Measurements from ENCODE around the gene EFNA5.
A peak's percentile ranks its signal among the peaks of the same experiment; 100 is the strongest.

Gene EFNA5

DNA sequence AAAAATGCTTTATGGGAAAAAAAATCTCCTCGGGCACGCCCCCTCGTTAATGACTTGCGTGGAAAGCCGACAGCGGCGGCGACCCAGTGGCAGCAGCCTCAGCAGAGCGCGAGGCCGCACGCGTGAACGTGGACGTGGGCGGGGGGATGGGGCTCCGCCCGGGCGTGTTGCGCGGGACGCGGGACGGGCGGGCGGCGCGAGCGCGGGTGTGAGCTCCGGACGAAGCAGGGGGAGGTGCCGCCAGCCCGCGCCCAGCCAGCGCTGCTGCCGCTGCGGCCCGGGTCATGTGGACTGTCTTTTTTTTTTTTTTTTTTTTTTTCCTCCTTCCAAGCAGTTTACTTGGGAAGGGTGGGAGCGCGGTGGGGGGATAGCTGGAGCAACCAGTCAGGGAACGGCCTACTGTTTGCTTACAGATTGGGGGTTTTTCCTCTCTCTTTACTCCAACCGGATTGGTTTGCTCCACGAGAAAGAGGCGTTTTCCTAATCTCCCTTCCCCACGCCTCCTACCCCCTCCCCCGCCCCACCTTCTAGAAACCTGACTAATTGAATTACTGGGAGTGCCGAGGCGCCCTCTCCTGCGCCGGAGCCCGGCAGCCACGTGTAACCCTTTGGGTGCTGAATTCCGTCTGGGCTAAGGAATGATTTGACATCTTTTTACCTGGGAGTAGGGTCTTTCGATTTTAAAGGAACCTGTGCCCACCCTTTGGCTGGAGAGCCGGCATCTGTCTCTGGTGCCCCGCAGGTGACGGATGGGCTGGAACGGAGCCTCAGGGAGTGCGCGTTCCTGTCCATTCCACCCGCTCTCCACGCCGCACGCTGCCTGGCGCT, 1.7 kb upstream of the EFNA5 start:
- peak; percentile 89 for DNase-seq (ENCODE audit: low spot score)

DNA sequence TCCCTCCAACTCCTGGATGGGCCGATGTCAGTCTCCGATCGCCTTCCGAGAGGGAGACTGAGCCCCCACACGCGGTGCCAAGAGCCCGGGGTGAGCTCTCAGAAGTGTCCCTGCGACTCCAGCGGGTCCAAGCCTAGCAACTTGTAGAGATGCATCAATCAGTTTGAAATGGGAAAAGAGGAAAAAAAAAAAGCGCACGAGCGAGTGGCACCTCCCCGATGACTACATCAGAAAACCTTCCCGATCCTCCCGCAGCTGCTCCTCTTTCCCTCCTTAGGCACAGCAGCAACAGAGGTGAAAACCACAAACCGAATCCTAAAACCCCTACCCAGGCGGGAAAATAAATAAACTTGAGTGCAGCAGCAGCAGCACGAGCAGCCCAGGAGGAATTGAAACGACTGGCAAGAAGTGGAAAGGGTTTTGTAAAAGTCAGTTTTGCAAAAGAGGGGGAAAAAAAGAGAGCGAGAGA, 1.0 kb upstream of the EFNA5 start:
- DNase-seq (ENCODE audit: low spot score) = peak; percentile 80

DNA sequence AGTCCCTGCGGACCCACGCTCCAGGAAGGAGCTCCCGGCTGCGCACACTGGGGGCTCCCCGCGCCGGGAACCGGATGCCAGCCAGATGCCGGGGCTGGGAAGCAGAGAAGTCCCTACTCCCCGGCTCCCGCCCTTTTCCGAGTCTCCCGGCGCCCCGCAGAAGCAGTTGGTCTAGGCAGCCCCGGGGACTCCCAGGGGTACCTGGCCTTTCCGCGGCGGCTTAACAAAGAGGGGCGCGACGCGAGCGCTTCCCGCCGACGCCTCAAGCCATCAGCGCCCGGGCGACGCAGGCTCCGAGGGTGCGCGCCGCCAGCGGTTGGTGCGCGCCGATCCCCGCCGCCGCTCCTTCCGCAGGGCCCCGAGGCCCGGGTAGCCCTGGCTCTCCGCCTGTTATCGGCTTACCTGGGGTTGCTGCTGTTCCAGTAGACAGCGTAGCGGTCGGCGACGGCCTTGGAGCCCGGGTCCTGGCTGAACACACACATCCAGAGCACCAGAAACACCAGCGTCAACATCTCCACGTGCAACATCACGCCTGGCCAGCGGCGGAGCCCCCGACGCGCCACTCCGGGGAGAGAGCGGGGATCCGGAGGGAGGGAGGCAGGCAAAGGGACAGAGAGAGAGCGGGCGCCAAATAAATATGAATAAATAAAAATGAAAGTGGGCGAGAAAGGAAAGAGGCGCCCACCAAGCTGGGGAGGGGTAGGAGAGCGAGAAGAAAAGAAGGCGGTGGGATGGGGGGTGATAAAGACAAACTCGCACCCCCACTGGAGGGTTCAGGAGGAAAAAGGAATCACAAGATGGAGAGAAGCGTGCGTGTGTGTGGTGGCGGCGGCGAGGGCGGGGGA, 428 bp downstream of the EFNA5 start:
- peak; percentile 74 for DNase-seq (ENCODE audit: low spot score)

DNA sequence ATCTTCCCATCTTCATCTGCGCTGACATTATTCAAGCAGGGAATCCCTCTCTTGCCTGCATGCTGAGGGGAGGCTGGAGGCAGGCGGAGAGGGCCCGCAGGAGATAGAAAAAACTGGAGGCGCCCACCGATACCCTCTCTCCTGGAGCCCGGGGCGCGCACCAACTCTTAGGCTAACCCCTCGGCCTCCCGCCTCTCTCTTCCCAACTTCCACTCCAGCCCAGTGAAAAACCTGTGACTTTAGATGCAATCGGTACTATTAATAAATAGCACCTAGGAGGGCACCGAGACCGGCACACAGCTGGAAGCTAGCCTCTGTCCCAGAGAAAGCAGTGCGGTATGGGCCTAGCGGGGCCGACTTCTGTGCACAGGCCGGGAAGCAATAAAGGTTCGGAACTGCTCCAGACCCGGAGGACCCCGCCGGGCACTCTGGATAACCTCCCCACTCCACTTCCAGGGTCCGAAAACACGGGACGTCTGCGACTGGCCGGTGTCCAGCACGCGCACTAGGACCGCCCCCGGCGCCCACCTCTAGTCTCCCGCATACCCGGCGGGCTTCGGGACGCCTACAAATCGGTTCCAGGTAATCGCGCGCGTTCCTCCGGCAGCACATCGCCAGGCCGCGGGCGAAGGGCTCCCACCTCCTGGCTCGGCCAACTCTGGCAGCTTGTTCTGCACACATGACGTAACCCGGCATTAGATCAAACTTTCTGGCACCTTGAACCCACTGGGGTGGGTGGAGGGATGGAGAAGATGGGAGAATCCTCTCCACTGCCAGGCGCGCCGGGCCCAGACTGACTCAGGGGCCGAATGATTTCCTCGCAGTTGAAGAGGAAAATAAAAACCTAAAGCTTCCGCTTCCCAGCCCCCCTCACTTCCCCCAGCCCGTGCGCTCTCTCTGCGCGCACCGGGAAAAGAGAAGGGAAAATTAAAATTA, 1.4 kb downstream of the EFNA5 start:
- DNase-seq (ENCODE audit: low spot score) = peak; percentile 77

DNA sequence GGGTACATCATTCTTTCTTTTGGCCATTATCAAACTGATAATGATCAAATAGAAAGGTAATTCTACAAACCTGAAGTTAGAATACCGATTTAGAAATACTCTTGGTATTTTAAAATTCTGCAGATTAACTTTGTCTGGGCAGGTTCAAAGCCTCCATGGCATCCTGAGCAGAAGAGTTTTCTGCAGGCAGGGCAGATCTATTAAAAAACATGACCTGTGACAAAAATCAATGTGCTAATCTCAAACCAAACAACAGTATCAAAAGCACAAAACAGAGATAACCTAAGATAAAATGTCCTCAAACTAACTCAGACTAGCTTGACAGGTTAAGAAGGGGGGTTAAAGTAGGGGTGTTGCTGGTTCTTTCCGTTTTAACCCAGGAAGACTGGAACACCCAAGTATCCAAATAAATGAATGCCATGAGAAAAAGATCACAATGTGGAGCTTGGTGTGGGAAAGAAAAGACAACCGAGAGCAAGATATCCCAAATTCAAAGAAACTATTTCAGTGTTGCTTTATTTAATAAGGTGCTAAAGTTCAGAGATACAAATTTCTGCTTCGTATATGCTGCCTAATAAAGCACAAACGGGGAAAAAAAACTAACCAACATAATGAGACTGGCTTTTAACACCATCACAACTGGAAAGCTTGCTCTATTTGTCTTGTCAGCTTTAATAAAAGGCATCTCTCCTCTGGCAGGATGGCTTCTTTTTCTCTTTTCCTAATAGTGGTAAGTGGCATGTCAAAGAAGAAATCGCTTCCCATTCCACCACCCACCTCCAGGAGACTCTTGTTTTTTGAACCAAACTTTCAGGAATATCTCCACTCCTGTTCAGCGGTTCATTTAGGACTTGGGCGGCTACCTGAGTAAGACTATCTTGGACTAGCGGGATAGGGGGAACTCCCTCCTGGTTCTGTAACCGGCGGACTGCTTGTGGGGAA, 2.3 kb downstream of the EFNA5 start:
- DNase-seq (ENCODE audit: low spot score) = no peak

DNA sequence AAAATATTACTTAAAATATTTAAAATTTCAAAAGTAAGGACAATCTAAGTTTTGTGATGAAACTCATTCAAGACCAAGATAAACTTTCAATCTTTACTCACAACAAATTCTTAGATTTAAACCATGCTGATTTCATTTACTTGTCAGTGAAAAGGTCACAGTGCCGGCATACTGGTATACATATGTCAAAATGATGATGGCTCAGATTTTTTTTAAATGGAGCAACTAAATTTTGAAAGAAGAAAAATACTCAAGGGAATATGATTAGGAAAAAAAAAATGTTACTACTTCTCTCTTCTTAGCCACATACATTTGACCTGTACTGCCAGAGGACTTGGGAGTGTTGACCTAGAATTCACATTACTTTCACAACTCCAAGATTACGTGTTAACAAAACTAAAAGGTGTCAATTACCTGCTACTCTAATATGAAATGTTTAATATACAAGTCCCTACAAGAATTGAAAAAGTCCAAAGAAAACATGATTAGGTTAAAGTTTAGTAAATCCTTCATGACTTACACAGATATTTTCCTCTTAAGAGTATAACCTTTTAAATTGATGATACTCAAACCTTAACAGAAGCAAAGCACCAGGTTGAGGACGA, 4.6 kb downstream of the EFNA5 start:
- no peak for DNase-seq (ENCODE audit: low spot score)

DNA sequence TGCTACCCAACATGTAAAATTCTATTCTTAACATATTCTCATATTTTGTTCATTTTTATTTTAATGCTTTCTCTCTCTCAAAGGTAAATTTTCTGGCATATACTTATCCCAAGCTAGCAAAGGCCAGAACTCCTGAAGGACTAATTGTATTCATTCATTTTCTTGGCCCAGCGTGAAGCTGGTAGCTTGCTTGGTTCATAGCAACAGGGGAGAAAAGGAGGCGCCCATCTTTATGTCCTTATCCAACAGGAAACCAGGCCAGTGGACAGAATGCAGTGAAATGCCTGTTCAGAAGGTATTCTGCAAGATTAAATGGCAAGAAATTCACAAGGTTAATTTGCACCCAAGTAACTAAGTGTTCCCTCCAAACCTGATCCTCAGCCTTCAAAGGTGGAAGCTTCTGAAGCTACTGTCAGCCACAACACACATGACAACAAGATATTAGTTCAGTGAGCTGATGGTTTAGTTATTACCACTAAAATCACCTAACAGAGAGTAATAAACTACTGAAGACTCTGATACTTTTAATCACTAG, 5.6 kb downstream of the EFNA5 start:
- DNase-seq (ENCODE audit: low spot score) = no peak

DNA sequence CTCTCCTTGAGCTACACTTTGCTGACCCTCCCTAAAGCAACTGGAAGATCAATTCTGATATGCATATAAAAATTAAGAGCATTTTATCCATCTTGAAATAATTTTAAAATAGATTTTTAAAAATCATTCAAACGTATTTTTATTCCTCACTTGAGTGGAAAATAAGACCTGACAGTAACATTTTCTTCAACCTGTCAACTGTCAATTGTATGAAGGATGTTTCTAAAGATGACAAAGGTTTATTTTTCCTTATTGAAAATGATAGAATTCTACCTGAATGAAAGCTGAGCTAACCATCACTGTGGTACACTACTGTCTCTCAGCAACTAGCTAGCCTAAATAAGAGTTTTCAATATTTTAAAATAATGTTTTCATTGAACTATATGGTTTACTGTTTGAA, 7.0 kb downstream of the EFNA5 start:
- no peak for DNase-seq (ENCODE audit: low spot score)

DNA sequence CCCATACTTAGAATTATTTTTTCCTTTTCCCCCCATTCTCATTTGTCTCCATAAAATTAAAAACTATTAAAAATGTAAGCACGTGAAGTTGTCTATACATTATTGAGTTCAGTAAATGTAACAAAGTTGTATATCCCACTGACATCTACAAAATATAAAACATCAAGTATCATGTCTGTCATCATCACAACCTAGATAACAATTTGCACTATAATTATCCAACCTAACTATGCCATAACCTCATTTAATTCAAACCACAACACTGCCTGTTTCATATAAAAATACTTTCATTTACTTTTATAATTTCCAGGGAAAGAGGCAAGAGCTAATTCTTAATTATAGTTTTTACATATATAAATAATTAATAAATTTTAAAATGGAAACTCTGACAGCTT, 9.1 kb downstream of the EFNA5 start:
- no peak for DNase-seq (ENCODE audit: low spot score)

DNA sequence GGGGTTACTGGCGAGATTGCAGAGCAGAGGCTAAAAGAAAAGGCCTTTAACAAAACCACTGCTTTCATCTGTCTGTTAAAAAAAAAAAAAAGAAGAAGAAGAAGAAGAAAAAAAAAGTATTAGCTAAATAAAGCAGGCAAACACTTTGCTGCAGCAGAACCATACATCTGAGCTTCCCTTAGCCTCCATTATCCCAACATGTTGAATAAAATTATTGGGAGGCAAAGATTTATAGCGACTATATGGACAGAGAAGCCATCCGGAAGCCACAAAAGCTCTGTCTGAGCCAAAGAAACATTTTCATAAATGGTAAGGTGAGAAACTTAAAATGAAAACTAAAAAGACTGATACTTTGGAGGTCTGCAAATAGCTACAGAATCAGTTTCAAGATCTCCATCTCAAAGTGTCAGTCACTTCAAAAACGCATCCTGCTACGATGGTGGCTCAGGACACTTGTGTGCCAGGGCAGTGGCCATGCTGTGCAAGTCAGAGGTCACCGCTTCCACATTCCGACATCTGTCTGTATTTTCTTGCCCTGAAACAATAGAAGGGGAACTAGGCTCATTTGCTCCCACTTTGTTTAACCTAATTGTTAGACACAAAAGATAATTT, 9.6 kb downstream of the EFNA5 start:
- no peak for DNase-seq (ENCODE audit: low spot score)

DNA sequence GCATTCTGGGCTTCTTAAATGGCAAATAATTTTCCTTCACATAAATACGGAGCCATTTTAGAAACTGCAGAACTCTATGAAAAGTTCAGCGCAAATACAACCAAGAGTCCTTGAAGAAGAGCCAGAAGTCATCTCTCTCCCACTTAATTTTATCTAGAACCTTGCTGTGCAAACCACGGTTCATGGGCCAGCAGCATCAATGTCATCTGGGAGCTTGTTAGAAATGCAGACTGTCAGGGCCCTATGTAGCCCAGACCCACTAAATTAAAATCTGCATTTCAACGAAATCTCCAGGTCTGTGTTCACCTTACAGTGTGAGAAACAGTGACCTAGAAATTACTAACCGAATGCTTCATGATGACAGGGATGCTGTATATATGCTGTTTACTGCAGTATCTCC, 12.2 kb downstream of the EFNA5 start:
- no peak for DNase-seq (ENCODE audit: low spot score)

DNA sequence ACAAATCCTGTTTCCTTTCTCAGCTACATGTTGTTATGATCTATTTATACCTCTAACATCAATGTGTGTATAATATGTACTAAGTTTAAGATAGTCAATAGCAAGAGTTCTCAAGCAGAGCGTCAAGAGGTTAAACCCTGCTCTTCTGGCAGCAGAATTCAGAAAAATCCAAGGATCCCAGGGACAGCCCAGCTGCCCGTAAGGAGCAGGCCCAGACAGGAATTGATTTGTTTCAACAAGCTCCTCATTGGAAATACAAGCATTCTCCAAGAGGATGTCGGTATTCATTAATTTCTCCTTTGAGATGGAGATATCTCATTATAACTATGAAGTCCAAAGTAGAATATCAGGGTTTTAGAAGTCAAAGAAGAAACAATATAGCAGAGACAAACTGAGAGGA, 14.9 kb downstream of the EFNA5 start:
- no peak for DNase-seq (ENCODE audit: low spot score)

DNA sequence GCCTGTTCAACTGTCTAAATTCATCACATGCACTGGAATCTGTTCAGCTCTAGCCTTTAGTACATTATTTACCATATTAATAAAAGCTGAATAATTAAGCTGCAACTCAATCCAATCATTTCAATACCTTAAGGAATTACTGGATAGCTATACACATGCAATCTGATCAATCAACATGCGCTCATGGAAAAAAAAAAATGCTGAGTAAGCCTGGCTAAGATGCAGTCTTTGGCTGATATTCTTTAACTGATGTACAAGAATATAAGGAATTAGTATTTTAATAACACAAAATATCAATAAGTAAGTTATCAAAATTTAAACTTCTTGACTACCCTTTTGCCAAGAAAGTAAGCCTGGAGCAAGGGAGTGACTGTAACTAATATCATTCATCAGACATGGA, 15.9 kb downstream of the EFNA5 start:
- no peak for DNase-seq (ENCODE audit: low spot score)

DNA sequence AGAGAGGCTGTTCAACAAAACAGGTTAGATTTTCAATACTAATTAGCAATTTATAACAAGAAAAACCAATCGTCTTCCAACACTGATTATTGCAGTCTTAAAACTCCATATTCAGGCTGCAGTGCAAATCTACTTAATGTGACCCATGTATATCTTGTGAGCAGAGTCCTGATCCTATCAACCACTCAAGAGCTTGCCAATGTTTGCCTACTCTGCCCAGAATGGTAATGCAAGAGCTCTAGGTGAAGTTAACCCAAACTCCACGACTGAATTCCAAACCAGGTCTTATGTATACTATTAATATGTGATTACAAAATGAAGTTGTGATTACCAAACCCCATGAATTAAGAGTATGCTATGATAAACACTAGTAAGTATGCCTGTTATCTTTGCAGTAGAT, 17.1 kb downstream of the EFNA5 start:
- no peak for DNase-seq (ENCODE audit: low spot score)

DNA sequence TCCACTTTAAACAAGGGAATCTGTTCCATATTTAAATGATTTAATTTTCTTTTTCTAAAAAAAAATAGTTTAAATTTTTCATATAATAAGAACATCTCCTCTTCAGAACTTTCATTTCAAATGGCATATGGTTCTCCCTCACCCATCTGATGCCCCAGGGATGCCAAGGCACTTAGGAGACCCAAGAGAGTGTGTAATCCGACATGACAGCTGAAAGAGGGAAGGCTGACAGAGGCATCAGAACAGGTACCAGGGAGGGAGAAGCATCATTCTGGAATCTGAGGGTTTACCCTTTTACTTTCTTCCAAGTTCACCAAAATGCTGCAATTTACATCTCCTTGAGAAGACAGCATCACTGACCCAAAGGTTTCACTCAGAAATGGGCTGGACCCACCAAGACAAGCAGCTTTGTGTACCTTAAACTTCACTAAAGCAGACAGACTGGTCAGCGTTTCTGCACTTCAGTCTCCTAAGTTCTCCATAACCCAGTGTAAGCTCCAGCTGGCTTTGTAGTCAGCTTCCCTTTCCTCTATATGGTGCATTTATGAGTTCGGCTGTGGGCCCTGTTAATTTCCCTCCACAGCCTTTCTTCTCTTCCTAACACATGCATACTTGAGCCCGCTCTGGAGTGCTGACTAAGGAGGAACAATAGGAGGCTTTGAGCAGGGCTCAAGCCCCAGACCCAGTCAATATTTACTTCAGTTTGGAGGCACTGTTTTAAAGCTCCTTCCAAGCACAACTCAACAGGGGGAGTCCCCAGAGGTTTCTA, 17.7 kb downstream of the EFNA5 start:
- no peak for DNase-seq (ENCODE audit: low spot score)

DNA sequence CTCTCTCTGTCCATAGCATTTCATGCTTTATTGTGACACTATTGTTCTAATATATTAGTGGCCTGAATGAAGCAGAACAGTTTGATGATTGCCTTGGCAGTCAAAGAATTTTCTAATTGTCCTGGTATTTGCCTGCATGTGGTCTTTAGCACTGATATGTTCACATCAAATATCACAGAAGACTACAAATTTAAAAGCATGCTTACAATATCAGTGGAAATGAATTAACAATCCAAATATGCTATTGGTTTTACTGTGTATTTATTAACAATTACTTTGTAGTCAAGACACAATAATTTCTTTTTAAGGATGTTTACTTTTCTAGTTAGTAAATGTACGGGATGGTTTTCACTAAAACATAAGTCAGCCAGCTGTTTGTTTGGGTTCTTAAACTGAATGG, 18.3 kb downstream of the EFNA5 start:
- DNase-seq (ENCODE audit: low spot score) = no peak

DNA sequence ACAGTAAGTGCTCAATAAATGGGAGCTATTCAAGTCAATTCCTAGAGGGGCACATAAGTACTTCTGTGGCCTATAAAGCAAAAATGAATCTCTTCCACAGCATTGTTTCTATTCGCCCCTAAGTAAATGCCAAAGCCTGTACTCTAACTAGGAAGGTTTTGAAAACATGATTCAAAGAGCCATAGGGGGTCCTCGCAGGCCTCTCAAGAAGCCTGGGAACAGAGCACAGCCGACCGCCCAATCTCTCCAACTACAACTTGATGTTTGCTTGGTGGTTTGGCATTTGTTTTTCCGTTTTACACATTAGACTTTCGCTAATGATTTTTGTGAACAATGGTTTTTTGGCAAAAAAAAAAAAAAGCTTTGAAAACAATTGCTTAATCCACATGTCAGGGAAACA, 19.4 kb downstream of the EFNA5 start:
- DNase-seq (ENCODE audit: low spot score) = no peak

DNA sequence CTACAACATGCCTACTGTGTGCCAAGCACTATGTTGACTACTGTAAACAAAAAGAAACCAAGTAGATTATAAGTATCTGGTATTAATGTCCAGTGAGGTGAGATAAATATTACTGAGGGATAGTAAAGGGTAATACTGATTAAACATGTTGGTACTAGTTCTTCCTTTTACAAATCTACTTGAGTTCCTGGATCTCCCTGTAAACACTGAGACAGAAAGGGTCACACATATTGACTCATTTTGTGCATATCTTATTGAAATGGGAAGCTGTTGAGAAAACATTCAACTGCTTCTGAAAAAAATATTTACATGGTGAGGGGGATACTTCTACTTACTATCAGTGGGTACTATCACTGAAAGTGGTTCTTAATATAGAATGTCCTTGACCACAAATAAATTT, 24.3 kb downstream of the EFNA5 start:
- no peak for DNase-seq (ENCODE audit: low spot score)

DNA sequence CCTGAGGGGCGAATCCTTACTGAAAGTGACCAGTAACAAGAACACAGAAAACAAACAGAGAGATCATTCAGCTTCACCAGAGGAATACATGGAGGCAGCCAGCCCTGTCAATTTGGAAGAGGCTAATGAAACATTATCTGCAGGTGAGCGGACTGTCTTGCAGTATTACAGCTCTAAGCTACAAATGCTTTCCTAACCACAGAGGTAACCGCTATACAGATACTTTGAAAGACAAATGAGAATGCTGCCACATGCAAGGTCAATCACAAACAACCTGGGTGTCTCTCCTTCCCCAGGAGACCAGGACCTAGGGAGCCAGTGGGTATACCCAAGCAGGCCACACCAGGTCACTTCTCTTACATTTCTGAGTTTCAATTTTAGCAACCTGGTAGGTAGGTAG, 30.2 kb downstream of the EFNA5 start:
- no peak for DNase-seq (ENCODE audit: low spot score)

Measured in left forelimb (tissue), 1 donor.